A673 (cell line): ENCODE data around the gene MVB12B. TPM values are rescaled to one million over a fixed set of nuclear protein-coding genes. Genes with fewer than 3 reads are reported as not detected.
A peak's percentile ranks its signal among the peaks of the same experiment; 100 is the strongest.

Experiments
- BruUV-seq: library from RNA; stranded (reverse); fragments of 400-500 nt; replicated peaks from 2 replicates; lab custom pipeline; 2021; lab: Mats Ljungman, UMichigan
- CTCF ChIA-PET: fragments of 300-600 bp; sonication (Branson Sonifier 250); formaldehyde crosslinking; loops from one replicate; lab custom pipeline; 2022; ENCODE audit warnings: antibody characterized with exemption; lab: Charles Lee
- POLR2A ChIA-PET: fragments of 300-600 bp; sonication (Branson Sonifier 250); formaldehyde crosslinking; loops from one replicate; lab custom pipeline; 2022; ENCODE audit warnings: antibody characterized with exemption; ENCODE audit not compliant: low non-redundant PET; lab: Charles Lee
- DNase-seq: peaks from one replicate; pipeline ENCODE4 v3.0.0-alpha.2; 2015; ENCODE audit warnings: low spot score
- H3K27ac ChIP-seq: fragments of 200-600 bp; sonication (generic); 2 replicates; pipeline ENCODE4 v1.5.1; 2016; ENCODE audit warnings: mixed run types, low read depth, mild to moderate bottlenecking, mixed read lengths, antibody characterized with exemption, low read length; ENCODE audit not compliant: poor library complexity, severe bottlenecking
- H3K27me3 ChIP-seq: fragments of 200-600 bp; sonication (generic); replicated peaks from 2 replicates; pipeline ENCODE4 v1.6.1; 2017; ENCODE audit warnings: mixed run types, low read depth, mild to moderate bottlenecking, mixed read lengths, antibody characterized with exemption, low read length; ENCODE audit not compliant: insufficient read depth, poor library complexity
- H3K36me3 ChIP-seq: fragments of 200-600 bp; sonication (generic); 2 replicates; pipeline ENCODE4 v1.6.1; 2016; ENCODE audit warnings: mixed run types, mild to moderate bottlenecking, mixed read lengths, antibody characterized with exemption, low read length; ENCODE audit not compliant: insufficient read depth, poor library complexity, severe bottlenecking
- H3K4me1 ChIP-seq: fragments of 200-600 bp; sonication (generic); 2 replicates; pipeline ENCODE4 v1.6.1; 2017; ENCODE audit warnings: mixed run types, mild to moderate bottlenecking, mixed read lengths, antibody characterized with exemption, low read length; ENCODE audit not compliant: insufficient read depth, poor library complexity, severe bottlenecking
- H3K4me3 ChIP-seq: fragments of 200-600 bp; sonication (generic); 2 replicates; pipeline ENCODE4 v1.5.1; 2016; ENCODE audit warnings: low read depth, mixed run types, mild to moderate bottlenecking, mixed read lengths, low read length; ENCODE audit not compliant: poor library complexity, severe bottlenecking
- H3K9me3 ChIP-seq: fragments of 200-600 bp; sonication (generic); 2 replicates; pipeline ENCODE4 v1.6.1; 2016; ENCODE audit warnings: mixed run types, low read depth, mild to moderate bottlenecking, mixed read lengths, antibody characterized with exemption, low read length; ENCODE audit not compliant: poor library complexity, severe bottlenecking
- EZH2 ChIP-seq: fragments of 200-600 bp; sonication (generic); IDR thresholded peaks from 2 replicates; pipeline ENCODE4 v1.6.1; 2017; ENCODE audit warnings: borderline replicate concordance, low read depth, mild to moderate bottlenecking, mixed read lengths, antibody characterized with exemption, low read length; ENCODE audit not compliant: poor library complexity, severe bottlenecking
- intact Hi-C: fragments of 100-400 bp; cut with micrococcal nuclease; formaldehyde crosslinking; loops from one replicate; pipeline ENCODE4 v1.10.0; 2022; ENCODE audit not compliant: unreplicated experiment
- total RNA-seq: library from RNA; stranded (reverse); gene quantifications from 2 replicates; pipeline ENCODE4 v1.2.3, GENCODE V29; 2021
- TF ChIP-seq, protein P1 (sequence below): fragments of 300-800, 200-600 bp; sonication (generic); conservative IDR thresholded peaks from 2 replicates; pipeline ENCODE4 v1.5.1; 2017; ENCODE audit warnings: low read depth, mild to moderate bottlenecking, antibody characterized with exemption, low read length, moderate library complexity, mixed read lengths

MVB12B gene
- total RNA-seq, 1 experiment from 2014 or later: 12.3 TPM

DNA sequence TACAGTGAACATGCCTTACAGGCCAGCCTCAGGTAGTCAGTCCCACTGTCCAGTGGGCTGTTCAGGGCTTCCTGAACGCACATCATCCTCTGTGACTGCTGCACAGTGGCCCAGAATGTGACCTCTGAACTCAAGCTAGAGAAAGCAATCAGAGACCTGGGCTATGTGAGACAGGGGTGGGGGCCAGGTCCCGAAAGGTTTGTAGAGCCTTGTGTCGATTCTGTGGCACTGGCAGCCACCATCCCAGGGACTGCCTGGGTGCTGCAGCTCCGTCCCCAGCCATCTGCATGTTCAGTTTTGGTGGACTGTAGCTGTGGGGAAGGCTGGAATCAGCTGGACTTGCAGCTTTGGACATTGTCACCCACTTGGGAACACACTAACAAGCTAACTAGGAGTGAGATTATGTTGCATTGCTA, 47.7 kb downstream of the MVB12B start:
- no TSS peak for BruUV-seq
- Histone ChIP-seq H3K4me3 (no peak overlapping the region), H3K27ac (peak overlapping the region; percentile 27), H3K4me1 (peaks cover 25% of the 10 kb centered on the region), H3K27me3 (no peaks in the 10 kb centered on the region), H3K9me3 (no peaks in the 10 kb centered on the region), H3K36me3 (no peaks in the 10 kb centered on the region)
- POLR2A ChIA-PET: interaction anchor here (0.7 kb wide), 1 partner anchor 1605 kb away, joined by 3 read pairs; no protein-coding TSS in a partner anchor
- TF ChIP-seq EZH2: no peak
- TF ChIP-seq, protein P1, sequence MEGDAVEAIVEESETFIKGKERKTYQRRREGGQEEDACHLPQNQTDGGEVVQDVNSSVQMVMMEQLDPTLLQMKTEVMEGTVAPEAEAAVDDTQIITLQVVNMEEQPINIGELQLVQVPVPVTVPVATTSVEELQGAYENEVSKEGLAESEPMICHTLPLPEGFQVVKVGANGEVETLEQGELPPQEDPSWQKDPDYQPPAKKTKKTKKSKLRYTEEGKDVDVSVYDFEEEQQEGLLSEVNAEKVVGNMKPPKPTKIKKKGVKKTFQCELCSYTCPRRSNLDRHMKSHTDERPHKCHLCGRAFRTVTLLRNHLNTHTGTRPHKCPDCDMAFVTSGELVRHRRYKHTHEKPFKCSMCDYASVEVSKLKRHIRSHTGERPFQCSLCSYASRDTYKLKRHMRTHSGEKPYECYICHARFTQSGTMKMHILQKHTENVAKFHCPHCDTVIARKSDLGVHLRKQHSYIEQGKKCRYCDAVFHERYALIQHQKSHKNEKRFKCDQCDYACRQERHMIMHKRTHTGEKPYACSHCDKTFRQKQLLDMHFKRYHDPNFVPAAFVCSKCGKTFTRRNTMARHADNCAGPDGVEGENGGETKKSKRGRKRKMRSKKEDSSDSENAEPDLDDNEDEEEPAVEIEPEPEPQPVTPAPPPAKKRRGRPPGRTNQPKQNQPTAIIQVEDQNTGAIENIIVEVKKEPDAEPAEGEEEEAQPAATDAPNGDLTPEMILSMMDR: no peak
- DNase-seq: no peak
- intact Hi-C loops: no loop called here
- CTCF ChIA-PET: no interaction called here

DNA sequence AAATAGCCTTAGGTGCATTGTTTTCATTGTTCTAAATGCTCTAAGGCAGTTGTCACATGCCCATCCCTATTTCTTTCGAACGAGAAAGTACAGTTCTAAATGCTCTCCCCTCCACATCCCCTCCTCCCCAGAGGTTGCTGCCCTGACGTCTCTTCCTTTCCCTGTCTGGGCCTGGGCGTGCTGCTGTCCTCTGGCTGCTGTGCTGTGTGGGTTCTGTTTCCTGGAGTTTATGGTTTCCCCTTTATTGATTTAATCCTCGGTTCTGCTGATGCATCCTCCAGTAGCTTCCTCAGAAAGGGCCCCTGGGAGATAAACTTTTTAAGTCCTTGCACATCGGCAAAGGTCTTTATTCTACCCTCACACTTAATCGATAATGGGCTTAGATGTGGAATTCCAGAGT, 48.8 kb downstream of the MVB12B start:
- intact Hi-C loops: no loop called here
- Histone ChIP-seq H3K27me3 (no peaks in the 10 kb centered on the region), H3K27ac (peak overlapping the region; percentile 69), H3K4me1 (peaks cover 25% of the 10 kb centered on the region), H3K9me3 (no peaks in the 10 kb centered on the region), H3K4me3 (peak overlapping the region; percentile 12), H3K36me3 (no peaks in the 10 kb centered on the region)
- peak; percentile 79 for DNase-seq
- ChIA-PET POLR2A (no interaction called here), CTCF (interaction anchor here (2.5 kb wide), 1 partner anchor 23 kb away, joined by 6 read pairs; no protein-coding TSS in a partner anchor)
- no TSS peak for BruUV-seq
- TF ChIP-seq, protein P1: no peak
- no peak for TF ChIP-seq EZH2

DNA sequence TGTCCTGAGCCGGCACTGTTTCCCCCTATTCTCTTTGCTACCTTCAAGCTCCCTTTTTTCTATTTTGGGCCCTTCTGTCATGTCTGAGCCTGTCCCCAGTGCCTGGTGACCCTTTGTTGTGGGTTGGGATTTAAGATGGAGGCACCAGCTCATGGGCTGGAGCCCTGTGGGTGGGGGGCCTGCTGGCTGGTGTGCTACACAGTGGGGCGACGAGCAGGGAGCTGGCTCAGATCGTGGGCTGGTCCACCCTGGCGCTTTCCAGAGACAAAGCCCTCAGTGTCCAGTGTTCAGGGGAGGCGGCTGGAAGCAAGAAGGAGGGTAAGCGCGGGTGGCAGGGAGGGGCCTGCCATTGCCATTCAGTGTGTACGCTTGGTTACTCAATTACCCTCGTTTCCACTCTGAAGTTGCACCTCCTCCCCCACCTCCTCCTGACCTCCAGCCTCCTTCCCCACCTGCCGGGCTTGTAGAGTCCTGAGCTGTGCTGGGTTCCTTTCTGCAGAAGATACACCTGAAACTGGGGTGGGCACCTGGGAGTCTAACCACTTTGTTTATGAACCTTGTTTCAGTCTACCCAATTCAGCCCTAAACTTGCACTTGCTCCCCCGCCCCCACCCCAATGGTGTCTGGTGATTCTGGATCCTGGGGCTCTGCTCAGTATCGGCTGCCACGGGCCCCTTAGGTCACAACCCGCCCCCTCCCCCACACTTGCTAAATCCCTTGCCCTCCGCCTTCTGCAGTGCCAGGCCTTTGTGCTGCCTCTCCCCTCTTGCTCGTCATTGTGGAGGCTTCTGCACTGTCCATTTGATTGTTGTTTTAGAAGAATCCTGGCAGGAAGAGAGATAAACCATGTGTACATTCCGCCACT, 49.9 kb downstream of the MVB12B start:
- ChIA-PET CTCF (interaction anchor here (0.7 to 2.5 kb wide), 2 partner anchors 22 to 315 kb away, joined by 5 to 6 read pairs; no protein-coding TSS in a partner anchor), POLR2A (no interaction called here)
- Histone ChIP-seq H3K9me3 (no peaks in the 10 kb centered on the region), H3K36me3 (no peaks in the 10 kb centered on the region), H3K4me1 (peaks cover 25% of the 10 kb centered on the region), H3K4me3 (no peak overlapping the region), H3K27me3 (no peaks in the 10 kb centered on the region), H3K27ac (peak overlapping the region; percentile 69)
- no TSS peak for BruUV-seq
- DNase-seq: no peak
- intact Hi-C loops: no loop called here
- TF ChIP-seq EZH2: no peak
- TF ChIP-seq, protein P1: no peak
